GM18498 (cell line): ENCODE measurements around the gene TAAR6.
"Not testable (repeated sequence)": the region's sequence is repeated elsewhere in the genome, so short reads cannot be mapped to it uniquely, and the experiment has no call there.

ENCODE experiments used
- ATAC-seq: cut with Tn5 transposase; IDR thresholded peaks from one replicate; pipeline ENCODE4 v1.9.1; 2021; ENCODE audit warnings: mild to moderate bottlenecking, moderate library complexity; ENCODE audit not compliant: unreplicated experiment

TAAR6 gene, protein sequence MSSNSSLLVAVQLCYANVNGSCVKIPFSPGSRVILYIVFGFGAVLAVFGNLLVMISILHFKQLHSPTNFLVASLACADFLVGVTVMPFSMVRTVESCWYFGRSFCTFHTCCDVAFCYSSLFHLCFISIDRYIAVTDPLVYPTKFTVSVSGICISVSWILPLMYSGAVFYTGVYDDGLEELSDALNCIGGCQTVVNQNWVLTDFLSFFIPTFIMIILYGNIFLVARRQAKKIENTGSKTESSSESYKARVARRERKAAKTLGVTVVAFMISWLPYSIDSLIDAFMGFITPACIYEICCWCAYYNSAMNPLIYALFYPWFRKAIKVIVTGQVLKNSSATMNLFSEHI

DNA sequence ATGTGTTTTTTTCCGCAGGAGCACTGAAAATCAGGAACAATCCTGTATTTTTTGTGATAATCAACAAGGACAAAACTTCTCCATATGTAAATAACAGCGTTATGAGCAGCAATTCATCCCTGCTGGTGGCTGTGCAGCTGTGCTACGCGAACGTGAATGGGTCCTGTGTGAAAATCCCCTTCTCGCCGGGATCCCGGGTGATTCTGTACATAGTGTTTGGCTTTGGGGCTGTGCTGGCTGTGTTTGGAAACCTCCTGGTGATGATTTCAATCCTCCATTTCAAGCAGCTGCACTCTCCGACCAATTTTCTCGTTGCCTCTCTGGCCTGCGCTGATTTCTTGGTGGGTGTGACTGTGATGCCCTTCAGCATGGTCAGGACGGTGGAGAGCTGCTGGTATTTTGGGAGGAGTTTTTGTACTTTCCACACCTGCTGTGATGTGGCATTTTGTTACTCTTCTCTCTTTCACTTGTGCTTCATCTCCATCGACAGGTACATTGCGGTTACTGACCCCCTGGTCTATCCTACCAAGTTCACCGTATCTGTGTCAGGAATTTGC, at the start of gene TAAR6:
TAAR6 (plus strand) TSS at position 102 of the 557 bp plus-strand sequence; CDS start at position 102, 0 bp downstream.
- ATAC-seq, result no peak

DNA sequence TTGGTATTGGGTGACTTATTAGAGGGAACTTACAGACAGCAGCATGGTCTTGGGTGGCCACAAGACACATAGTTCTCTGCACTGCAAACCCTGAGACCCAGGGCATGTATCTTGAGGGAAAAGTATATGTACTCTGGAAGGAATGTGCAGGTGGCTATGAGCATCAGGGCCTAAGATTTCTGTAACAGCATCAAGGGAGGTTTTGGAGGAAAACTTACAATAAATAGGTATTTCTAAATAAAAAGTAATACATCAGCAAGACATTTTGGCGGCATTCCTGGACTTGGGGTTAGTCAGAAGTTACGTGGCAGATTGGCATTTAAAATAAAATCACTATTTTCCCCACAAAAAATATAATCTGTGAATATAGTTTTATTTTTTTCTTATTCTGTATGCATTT, 49.2 kb upstream of the TAAR6 start:
- no peak for ATAC-seq

DNA sequence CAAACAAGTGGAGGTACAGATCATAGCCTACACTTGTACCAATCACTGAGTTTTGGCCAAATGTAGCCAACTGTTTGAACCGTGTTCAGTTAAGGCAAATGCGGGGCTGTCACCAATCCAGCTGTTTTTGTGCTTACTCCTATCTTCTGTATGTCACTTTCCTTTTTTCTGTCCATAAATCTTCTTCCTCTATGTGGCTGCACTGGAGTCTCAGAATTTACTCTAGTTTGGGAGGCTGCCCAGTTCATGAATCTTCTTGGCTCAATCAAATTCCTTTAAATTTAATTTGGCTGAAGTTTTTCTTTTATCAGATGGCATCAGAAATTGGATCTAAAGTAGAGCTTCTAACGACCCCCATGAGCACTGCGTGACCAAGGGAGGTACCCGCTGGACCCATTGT, 45.5 kb upstream of the TAAR6 start:
- no peak for ATAC-seq

DNA sequence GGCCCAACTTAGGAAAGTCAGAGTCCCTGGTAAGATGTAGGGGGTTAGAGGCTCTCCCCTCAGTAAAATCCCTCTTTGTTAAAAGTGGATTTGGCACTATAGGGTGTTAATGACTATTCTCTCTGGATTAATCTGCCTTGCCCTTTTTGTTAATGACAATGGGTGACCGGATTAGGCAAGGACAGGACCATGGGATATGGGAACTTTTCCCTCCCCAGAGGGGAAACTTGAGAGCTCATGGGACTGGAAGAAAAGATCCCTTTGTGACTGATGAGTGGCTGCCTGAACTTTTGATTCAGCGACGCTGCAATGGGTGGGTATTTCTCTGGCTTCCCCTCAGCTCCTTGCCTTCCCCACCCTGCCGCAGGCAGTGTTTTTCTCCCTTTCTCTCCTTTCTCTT, 44.3 kb upstream of the TAAR6 start:
- no peak for ATAC-seq

DNA sequence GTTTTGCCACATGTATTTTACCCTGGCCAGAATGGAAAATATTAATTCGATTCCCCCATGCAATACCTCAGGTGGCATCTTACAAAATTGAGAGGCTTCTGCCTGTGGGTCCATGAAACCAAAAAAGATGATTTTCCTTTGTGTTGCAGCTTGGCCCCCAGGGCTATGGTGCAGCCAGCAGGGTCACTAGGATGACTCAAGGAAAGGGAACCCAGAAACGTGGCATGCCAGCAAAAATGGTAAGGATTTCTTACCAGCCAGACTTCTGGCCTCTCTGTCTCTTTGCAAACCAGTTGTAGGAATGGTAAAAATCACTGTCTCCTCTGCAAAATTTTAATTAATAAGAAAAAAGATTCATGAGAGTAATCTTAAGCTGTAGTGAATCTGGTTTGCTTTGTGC, 43.7 kb upstream of the TAAR6 start:
- ATAC-seq, result no peak

DNA sequence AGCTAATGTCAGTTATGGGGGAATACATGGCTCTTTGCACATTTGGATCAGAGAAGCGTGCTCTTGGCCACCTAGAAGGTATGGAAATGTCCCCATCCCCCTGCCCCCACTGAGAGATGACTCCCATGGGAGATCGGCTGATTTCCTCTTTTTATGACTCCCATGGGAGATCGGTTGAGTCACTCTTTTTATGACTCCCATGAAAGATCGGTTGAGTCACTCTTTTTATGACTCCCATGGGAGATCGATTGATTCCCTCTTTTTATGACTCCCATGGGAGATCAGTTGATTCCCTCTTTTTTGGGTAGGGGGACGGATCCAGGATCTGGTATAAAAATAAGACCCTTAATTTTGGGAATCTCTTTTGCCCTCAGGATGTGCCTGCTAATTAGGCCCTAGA, 42.3 kb upstream of the TAAR6 start:
- no peak for ATAC-seq

DNA sequence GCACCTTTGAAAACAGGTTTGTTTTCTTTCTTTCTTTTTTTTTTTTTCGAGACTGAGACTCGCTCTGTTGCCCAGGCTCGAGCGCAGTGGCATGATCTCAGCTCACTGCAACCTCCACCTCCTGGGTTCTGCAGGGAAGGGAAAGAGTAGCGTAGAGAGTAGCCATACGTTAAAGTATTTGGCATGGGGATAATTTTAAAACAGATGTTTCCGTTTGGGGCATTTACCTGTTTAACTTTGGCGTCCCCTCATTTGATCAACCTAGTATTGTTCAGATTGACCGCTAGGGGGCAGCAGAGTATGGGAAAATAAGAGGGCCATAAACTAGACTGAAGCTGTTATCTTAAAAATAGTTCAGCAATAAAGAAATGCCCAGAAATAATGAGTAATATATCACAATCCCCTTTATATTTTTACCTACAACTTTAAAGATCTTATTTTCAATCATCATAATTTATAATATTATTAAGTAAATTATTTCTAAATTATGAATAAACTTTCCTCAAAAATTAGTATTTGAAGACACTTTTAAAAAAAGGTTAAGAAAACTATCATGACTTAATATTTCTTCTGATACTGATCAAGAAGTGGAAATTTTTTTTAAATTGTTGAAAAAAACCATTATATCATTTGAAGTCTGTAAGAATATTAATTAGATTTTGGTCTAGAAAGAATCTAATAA, 39.7 kb upstream of the TAAR6 start:
- peak; percentile 92 for ATAC-seq

DNA sequence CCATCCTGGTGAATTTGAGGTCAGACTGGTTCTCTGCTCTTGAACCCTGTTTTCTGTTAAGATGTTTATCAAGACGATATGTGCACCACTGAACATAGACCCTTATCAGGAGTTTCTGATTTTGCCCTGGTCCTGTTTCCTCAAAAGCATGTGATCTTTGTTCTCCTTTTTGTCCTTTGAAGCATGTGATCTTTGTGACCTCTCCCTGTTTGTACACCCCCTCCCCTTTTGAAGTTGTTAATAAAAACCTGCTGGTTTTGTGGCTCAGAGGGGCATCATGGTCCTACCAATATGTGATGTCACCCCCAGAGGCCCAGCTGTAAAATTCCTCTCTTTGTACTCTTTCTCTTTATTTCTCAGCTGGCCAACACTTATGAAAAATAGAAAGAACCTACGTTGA, 35.6 kb upstream of the TAAR6 start:
- not testable (repeated sequence) for ATAC-seq

DNA sequence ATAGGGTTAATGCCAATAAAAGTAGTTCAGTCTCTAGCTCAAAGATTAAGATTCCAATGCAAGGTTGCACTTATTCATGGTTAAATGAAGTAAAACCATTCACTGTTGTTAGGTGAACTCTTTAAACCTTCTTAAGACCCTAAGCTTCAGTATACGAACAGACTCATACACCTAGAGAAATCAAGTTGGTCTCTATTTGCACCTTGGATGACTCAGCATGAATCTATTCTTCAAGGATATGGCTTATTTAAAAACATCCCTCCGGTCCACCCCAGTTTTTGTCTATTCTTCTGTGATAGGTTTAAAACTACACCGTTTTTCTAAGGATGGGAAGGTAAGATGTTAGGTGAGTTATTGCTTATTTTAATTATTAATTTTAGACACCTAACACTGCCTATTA, 33.0 kb upstream of the TAAR6 start:
- no peak for ATAC-seq

DNA sequence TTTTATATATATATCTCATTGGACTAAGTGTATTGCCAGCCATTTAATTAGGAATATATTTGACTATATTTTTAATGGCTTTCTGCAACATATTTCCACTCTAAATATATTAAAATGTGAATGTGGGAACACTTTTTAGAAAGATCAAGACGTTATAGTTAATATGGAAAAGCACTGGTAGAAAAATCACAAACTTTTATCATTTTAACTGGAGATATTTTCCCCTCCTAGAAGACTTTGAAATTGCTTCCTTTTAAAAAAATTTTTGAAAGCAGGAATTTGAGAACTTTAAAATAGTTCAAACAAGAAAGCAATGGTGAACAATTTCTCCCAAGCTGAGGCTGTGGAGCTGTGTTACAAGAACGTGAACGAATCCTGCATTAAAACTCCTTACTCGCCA, 32.1 kb upstream of the TAAR6 start, which contains the start of gene TAAR9:
TAAR9 (plus strand) TSS at position 301 of the 400 bp plus-strand sequence; CDS start at position 314, 13 bp downstream.
- no peak for ATAC-seq

DNA sequence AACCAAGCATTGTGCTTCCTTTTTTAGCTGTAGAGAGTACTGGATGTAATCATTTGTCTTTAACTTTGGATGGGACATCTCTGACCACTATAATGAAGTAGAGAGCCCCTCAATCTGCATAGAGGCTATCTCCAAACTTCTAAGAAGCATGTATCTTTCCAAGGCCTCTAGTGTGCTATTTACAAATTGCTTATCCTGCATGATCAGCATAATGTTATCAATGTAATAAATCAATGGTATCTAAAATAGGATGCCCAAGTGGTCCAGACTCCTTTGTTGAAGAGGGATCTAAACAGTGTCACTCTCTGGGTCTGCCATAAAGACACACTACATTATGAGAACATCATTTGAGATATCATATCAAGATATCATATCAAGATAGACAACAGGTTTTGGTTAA, 25.3 kb upstream of the TAAR6 start:
- ATAC-seq, result no peak

DNA sequence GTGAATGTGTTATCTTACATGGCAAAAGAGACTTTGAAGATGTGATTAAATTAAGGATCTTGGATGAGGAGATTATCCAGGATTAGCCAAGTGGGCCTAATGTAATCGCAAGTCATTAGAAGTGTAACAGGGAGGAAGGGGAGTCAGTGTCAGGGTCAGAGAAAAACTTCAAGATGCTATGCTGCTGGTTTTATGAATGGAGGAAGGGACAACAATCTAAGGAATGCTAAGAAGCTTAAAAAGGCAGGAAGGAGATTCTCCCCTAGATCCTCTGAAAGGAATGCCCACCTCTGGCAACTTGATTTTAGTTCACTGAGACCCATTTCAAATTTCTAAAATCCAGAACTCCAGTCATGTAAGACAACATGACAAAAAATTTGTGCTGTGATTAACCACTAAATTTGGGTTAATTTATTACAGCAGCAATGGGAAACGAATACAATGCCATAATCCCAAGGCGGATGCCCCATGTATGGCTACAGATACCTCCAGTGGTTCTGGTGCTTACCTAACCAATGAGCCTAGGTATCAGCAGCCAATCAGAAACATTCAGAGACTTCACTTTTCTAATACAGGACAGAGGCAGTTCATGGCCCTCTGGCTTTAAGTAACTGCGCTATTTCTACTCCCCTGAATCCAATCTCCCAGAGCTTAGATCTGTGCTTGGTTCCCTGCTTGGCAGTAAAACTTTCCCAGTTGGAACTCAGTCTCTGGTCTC, 21.2 kb upstream of the TAAR6 start:
- no peak for ATAC-seq

DNA sequence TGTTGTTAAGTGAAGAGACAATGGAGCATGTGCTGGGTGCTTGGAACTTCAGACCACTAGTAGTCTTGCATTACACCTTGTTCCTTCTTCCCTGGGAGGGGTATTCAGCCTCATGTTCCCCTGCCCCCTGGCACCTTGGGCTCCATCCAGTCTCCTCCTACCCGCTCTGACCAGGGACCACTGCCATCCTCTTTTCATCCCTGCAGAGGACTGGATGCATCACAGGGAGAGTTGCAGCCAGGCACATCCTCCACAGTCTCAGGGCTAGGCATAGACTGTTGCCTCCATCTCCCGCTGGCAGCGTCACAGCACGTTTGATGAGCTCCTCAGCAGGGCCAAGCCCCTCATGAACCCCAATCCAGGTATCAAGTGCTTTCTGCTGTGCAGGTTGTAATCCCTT, 18.9 kb upstream of the TAAR6 start:
- ATAC-seq, result no peak

DNA sequence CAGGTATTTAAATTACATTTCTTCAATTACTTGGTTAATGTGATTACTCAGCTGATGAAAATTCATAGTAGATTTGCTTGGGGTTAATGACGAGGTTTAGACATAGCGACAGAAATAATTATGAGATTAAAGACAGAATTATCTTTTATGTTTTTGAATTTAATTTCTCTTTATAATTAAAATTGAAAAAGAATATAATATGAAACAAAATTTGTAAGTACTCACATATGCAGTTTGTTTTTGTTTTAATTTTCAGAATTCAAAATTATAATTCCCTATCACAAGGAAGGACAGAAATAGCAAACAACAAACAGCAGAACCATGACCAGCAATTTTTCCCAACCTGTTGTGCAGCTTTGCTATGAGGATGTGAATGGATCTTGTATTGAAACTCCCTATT, 17.8 kb upstream of the TAAR6 start, which contains the start of gene TAAR8:
TAAR8 (plus strand) TSS at position 301 of the 400 bp plus-strand sequence; CDS start at position 322, 21 bp downstream.
- no peak for ATAC-seq

DNA sequence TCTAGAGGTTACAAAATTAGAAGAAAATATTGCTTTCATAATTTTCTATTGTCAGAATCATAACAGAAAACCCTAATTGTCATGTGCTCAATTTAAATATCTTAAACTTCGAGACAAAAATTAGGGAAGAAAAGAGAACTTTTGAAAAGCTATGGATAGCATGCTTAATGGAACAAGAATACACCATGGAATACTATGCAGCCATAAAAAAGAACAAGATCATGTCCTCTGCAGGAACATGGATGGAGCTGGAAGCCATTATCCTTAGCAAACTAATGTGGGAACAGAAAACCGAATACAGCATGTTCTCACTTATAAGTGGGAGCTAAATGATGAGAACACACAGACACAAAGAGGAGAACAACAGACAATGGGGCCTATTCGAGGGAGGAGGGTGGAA, 10.0 kb upstream of the TAAR6 start:
- not testable (repeated sequence) for ATAC-seq

DNA sequence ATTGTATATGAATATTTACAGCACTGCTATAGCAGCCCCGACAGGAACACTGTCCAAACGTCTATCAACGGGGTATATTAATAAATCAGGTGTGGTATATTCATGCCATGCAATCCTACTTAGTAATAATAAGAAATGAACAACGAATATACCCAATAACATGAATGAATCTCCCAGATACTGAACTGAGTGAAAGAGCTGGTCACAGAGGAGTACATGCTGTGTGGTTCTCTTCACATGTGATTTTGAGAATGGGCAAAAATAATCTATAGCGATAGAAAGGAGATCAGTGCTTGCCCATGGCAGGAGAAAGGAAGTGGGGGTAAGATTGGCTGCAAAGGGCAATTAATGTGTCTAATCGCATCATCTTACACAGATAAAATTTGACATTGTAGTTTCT, 3.7 kb upstream of the TAAR6 start:
- no peak for ATAC-seq

DNA sequence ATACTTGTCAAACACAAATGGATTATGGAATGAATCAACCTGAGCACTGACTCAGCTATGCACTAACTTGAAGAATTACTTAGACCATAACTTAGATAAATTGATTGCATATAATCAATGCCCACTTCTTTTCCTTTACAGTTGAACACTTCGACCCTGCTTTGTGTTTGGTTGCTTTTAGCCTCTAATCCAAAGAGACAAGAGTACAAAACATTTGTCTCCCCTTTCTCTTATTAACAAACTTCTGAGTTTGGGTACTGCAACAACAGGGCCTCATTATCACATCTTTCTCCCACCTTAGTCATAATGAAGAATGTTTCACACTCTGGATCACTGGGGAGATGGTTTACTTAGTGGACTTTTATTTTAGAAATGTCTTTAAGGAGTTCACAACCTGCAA, 2.6 kb upstream of the TAAR6 start:
- no peak for ATAC-seq

DNA sequence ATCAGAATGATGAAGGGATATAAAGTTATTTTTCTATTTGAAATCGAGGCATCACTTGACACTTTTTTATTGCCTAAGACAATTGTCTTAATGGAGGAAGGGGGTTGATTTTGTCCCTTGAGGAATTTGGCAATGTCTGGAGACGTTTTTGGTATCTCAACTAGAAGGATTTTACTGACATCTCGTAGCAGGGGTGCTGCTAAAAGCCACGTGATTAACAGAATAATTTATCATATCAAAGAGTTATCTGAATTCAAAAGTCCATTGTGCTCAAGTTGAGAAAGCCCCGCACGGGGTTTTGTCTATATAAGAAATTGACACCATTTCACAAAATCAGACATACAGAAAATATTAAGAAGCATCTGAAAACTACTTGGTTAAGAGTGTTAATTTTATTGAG, 1.5 kb upstream of the TAAR6 start:
- no peak for ATAC-seq

DNA sequence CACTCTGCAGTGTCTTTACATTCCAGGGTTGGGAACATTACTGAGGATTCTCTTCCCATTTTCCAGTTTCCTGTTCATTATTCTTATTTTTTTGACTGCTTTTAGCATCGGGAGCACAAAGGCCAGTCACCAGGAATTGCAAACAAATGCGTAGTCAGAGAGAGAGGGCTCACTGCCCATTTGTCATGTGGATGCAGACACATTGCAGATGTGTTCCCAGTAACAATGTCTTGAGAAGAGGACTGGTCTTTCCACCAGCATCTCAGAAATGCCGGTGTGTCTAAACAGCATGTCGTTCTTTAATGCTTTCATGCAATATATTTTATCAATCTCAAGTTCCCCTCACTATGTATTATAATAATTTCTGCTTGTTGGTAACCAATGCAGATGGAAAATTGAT, 952 bp upstream of the TAAR6 start:
- ATAC-seq, result no peak

DNA sequence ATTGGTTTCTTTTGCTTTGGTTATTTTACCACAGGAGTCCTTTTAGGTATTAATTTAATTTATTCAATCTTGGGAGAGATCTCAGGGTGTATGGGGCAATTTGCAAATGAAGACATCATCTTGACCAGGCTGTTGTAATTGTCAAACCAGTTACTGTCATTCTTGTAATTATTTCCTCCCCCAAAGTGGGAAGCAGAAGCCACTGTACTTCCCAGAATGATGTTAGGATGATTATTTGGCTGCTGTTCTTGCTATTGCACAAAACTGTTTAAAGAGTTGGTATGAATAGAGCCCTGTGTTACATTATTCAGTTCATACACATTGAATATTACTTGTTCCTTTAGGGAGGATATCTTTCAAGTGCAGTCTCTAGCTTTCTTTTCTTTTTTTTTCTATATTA, 1.7 kb downstream of the TAAR6 start:
- ATAC-seq, result no peak

DNA sequence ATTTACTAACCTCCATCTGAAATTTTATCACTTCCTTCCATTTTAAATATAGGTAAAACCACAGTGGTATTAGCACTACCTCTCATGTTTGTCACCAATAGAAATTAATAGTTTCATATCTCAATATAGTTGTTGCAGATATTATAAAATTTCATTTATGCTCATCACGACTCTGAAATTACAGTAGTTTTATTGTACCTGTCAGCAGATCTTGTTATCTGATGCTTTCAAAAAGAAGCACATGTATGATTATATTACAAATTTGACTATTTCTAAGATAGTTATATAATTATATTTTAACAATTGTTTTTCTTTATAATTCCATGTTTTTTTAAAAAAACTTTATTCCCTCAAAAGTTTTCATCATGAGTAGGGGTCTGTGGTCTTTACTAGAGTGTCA, 14.6 kb downstream of the TAAR6 start:
- no peak for ATAC-seq
